ENCODE data around the gene PPP1R13L.
A peak's percentile ranks its signal among the peaks of the same experiment; 100 is the strongest.
"Not testable (repeated sequence)": the region's sequence is repeated elsewhere in the genome, so short reads cannot be mapped to it uniquely, and the experiment has no call there.

PPP1R13L gene

GRCh38 chr19:45437328-45437727, 32.5 kb upstream of the PPP1R13L start:
- no peak for DNase-seq (ENCODE audit: extremely low read depth in 1 of 2, low read depth in 1 of 2)

- not testable (repeated sequence) for DNase-seq (ENCODE audit: extremely low read depth in 1 of 2, low read depth in 1 of 2)
These were observed 27.7 kb upstream of the PPP1R13L start for GRCh38 chr19:45432543-45432942.

DNA sequence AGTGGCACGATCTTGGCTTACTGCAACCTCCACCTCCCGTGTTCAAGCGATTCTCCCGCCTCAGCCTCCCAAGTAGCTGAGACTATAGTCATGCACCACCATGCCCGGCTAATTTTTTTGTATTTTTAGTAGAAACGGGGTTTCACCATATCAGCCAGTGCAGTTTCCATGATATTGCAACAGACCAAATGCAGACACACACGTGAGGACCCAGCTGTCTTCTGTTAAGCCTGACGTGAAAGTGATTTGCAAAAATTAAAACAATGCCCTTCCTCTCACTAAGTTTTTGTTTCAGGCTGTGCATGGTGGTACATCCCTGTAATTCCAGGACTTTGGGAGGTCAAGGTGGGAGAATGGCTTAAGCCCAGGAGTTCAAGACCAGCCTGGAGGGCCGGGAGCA, 26.1 kb upstream of the PPP1R13L start:
- DNase-seq (ENCODE audit: extremely low read depth in 1 of 2, low read depth in 1 of 2) = not testable (repeated sequence)

DNA sequence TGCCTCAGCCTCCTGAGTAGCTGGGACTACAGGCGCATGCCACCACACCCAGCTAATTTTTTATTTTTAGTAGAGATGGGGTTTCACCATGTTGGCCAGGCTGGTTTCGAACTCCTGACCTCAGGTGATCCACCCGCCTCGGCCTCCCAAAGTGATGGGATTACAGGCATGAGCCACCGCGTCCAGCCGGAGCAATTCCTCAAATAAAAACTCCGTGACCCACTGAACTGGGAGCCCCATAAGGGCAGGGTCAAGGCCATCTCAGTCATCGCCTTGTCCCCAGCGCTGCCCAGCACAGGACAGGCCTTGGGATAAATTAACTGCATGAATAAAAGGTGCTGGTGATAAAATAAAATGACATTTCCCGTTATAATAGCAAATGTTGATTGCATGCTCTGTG, 25.0 kb upstream of the PPP1R13L start:
- not testable (repeated sequence) for DNase-seq (ENCODE audit: extremely low read depth in 1 of 2, low read depth in 1 of 2)

DNA sequence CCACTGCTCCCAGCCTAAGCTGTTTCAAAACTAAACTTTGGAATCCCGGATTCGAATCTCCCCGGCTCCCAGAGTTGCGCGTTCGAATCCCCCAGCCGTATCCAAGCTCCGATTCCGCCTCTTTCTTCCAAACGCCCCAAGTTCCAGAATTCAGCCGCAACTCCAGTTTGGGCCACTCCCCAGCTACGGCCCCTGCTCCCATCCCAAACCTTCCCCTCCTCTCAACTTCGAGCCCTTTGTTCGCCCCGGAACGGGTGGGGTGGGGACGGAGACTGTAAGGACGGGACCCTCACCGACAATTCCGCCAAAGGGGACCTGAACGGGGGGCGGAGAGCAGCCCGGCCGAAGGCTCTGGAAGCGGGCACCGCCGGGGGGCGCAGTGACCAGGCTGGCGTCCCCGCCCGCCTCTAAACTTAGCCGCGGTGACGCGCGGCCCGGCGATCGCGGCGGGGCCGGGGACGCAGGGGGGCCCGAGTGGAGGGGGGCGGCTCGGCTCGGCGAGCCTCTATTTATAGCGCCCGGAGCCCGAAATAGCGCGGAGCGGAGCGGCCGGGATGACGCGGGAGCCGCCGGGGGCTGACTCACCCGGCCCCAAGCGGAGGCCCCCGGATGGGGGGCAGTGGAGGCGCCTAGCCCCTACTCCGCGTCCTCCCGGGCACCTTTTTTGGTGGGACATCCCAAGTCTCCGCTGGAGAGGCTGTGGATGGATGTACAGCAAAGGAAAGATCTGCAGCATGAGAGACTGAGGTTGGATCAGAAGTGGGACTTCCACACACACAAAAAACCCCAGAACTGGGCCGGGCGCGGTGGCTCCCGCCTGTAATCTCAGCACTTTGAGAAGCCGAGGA, 23.7 kb upstream of the PPP1R13L start:
- no peak for DNase-seq (ENCODE audit: extremely low read depth in 1 of 2, low read depth in 1 of 2)

GRCh38 chr19:45424191-45425058, 19.6 kb upstream of the PPP1R13L start:
- DNase-seq (ENCODE audit: extremely low read depth in 1 of 2, low read depth in 1 of 2) = peak in 1 of 2 donors; percentile 31

DNA sequence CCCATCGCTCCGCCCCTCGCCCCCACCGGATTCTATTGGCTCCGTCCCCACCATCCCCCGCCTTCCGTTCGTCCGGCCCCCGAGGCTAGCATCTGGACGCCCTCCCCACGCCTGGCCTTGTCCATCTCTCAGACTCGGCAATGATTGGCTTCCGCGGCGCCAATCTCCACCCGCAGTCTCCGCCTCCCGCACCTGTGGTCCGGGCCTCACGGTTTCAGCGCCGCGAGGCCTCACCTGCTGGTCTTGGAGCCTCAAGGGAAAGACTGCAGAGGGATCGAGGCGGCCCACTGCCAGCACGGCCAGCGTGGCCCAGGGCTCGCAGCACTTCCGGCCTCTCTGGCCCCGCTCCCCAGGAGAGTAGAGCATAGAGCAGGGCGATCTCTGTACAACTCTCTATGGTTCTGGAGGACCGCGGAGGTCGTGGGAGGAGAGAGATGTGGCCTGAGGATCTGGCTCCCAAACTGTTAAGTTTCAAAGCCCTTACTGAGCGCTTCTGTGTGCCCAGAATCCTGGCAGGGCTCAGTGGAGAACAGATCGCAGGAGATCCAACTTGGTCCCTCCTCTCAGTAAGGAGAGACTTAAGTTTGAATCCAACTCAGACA, 18.8 kb upstream of the PPP1R13L start, which contains the start of gene ERCC1:
Gene ERCC1 (minus strand): TSS at position 329 of the 602 bp plus-strand sequence. CDS start 543 bp downstream, outside the sequence.
- DNase-seq (ENCODE audit: extremely low read depth in 1 of 2, low read depth in 1 of 2) = peak; percentile 83 to 95

DNA sequence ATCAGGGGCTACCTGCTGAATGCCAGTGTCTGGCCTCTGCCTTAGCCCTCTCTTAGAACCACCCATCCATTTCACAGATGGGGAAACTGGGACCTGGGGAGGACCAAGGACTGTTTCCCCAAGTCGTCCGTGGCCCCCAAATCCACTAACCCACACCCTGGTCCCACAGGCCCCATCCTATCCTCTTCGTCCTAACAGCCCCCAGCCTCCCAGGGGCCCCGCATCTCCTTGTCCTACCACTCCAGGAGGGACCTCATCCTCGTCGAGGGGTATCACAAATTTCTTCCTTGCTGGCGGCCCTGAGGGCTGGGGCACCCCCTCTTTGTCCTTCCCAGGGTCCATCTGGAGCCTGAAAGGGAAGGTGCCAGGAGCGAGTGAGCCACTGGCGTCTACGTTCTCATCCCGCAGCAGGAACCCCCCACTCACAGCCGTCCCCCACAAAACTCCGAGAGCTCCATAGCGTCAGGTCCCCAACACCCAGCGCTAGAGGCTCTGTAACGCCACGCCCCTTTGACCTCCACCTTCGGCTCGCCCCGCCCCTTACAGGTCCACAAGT, 18.2 kb upstream of the PPP1R13L start:
- DNase-seq (ENCODE audit: extremely low read depth in 1 of 2, low read depth in 1 of 2) = no peak

DNA sequence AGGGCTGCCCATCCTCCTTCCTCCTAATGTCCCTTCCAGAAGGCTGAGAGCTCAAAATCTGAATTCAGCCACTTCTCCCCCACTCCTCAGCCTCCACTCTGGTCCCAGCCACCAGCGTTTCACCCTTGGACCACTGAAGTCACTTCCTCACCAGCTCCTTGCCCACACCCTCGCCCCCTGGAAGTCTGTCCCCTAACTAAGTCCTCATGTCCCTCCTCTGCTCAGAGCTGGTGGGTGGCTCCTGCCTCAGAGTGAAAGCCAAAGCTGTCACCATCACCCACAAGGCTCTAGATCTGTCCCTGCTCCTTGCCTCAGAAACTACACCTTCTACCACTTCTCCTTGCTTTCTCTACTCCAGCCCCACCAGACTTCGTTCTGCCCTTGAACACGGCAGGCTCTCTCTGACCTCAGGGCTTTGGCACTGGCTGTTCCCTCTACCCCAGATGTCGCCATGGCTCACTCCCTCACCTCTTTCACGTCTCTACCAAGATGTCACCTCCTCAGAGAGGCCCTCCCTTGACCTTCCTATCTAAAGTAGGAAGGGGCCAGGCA, 17.2 kb upstream of the PPP1R13L start:
- DNase-seq (ENCODE audit: extremely low read depth in 1 of 2, low read depth in 1 of 2) = no peak

DNA sequence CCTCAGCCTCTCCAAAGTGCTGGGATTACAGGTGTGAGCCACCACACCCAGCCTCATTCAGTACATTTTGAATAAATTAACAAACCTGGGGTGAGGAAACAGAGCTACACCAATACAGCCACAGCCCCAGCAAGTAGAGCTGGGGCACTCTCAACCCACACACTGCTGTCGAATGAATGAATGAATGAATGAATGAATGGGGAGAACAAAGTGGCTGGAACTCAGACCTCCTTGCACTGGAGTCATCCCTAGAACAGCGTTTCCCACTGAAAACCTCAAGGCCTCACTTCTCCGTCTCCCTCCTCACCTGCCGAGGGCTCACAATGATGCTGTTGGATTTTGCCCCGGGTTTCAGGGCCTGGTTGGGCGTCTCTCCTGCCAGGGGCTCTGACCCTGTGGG, 16.0 kb upstream of the PPP1R13L start:
- no peak for DNase-seq (ENCODE audit: extremely low read depth in 1 of 2, low read depth in 1 of 2)

- DNase-seq (ENCODE audit: extremely low read depth in 1 of 2, low read depth in 1 of 2) = no peak
These were observed 15.5 kb upstream of the PPP1R13L start for GRCh38 chr19:45420356-45420755.

GRCh38 chr19:45419895-45420294, 15.0 kb upstream of the PPP1R13L start:
- no peak for DNase-seq (ENCODE audit: extremely low read depth in 1 of 2, low read depth in 1 of 2)

DNA sequence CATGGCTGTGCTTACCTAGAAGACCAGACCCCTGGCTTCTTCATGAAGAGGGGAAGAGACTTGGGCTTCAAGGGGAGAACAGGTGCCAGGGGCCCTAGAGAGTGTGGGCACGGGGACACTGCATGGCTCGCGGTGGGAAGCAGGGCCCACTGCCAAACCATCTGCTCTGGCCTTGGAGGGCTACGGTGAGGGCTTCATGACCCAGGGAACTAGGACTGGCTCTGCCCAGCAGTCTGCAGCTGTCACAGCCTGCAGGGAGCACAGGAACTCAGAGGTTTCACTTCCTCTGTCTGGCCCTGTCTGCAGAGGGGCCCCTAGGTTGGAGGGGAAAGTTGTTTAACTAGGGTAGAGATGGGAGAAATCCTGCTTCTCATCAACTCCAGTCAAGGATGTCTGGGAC, 14.5 kb upstream of the PPP1R13L start:
- no peak for DNase-seq (ENCODE audit: extremely low read depth in 1 of 2, low read depth in 1 of 2)

DNA sequence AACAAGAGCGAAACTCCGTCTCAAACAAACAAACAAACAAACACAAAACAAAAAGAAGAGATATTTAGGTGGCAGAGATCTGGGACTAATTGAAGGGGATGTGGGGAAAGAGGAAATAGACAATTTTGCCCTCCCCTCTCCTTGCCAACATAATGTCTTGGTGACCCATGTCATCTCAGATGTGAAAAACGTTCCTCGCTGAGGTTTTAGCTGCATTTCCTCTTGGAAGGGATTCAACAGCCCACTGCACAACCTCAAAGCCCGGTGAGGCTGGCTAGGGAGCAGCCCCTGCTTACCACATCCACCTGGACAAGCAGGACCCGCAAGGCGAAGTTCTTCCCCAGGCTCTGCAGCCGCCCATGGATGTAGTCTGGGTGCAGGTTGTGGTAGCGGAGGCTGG, 13.9 kb upstream of the PPP1R13L start:
- DNase-seq (ENCODE audit: extremely low read depth in 1 of 2, low read depth in 1 of 2) = no peak

DNA sequence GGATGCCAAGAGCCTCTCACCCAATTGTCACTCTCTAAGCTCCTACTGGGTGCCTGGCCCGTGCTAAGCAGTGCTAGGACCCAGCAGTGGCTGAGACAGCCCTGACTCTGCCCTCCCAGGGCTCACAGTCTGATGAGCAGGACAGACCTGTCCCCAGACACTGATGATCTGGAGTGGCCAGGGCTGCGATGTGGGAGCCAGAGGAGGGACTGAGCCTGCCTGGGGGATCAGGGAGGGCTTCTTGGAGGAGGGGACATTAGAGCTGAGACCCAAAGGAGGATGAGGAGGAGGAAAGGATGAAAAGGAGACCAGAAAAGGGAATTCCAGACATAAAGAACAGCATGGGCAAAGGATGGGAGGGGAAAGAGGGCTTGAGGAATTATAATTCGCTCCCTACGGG, 12.3 kb upstream of the PPP1R13L start:
- DNase-seq (ENCODE audit: extremely low read depth in 1 of 2, low read depth in 1 of 2) = no peak

- DNase-seq (ENCODE audit: extremely low read depth in 1 of 2, low read depth in 1 of 2) = no peak
These were observed 9.6 kb upstream of the PPP1R13L start for GRCh38 chr19:45414468-45414867.

- no peak for DNase-seq (ENCODE audit: extremely low read depth in 1 of 2, low read depth in 1 of 2)
These were observed 8.6 kb upstream of the PPP1R13L start for GRCh38 chr19:45413497-45413896.

GRCh38 chr19:45410330-45410729, 5.5 kb upstream of the PPP1R13L start:
- DNase-seq (ENCODE audit: extremely low read depth in 1 of 2, low read depth in 1 of 2) = not testable (repeated sequence)

- no peak for DNase-seq (ENCODE audit: extremely low read depth in 1 of 2, low read depth in 1 of 2)
These were observed 4.7 kb upstream of the PPP1R13L start for GRCh38 chr19:45409557-45409920.

DNA sequence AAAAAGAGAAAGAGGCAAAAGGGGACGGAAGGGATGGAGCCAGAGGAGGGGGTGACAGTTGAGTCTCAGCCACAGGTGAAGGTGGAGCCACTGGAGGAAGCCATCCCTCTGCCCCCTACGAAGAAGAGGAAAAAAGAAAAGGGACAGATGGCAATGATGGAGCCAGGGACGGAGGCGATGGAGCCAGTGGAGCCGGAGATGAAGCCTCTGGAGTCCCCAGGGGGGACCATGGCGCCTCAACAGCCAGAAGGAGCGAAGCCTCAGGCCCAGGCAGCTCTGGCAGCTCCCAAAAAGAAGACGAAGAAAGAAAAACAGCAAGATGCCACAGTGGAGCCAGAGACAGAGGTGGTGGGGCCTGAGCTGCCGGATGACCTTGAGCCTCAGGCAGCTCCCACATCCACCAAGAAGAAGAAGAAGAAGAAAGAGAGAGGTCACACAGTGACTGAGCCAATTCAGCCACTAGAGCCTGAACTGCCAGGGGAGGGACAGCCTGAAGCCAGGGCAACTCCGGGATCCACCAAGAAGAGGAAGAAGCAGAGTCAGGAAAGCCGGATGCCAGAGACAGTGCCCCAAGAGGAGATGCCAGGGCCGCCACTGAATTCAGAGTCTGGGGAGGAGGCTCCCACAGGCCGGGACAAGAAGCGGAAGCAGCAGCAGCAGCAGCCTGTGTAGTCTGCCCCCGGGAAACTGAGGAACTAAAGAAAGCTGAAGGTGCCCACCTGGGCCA, 4.1 kb upstream of the PPP1R13L start:
- no peak for DNase-seq (ENCODE audit: extremely low read depth in 1 of 2, low read depth in 1 of 2)
